ENCODE measurements around the gene DGKA. TPM values are rescaled to one million over a fixed set of nuclear protein-coding genes. Genes with fewer than 3 reads are reported as not detected.

The DGKA gene
- total and polyA plus RNA-seq, 2 of the 13 experiments (the other 11 are each of a cell fraction or from before 2014, with no cell fraction given), result 2.4 to 5.4 TPM

GRCh38 chr12:55940065-55940732 lies 9.2 kb downstream of the DGKA start (continued):
- TF ChIP-seq PAXIP1 (CRISPR knock-in tag; conservative IDR thresholded peaks at IDR 0.05) (0 out of 2 replicates have a peak, but pooled peaks have one; percentile 14), RARA (CRISPR knock-in tag; IDR thresholded peaks at IDR 0.05) (no peak), NR2F1 (CRISPR knock-in tag; IDR thresholded peaks at IDR 0.05) (no peak), WIZ (CRISPR knock-in tag; IDR thresholded peaks at IDR 0.05) (no peak), ISL2 (CRISPR knock-in tag; IDR thresholded peaks at IDR 0.05) (no peak), RXRB (CRISPR knock-in tag; IDR thresholded peaks at IDR 0.05; ENCODE audit: borderline replicate concordance) (peak; percentile 44; the same call in 1 of the 2 replicates), ZNF746 (CRISPR knock-in tag; IDR thresholded peaks at IDR 0.05) (no peak), LBX2 (CRISPR knock-in tag; IDR thresholded peaks at IDR 0.05; ENCODE audit: borderline replicate concordance) (no peak), NFE2L2 (IDR thresholded peaks at IDR 0.05; ENCODE audit: low read length) (no peak), KLF13 (CRISPR knock-in tag; IDR thresholded peaks at IDR 0.05) (no peak), SP4 (CRISPR knock-in tag; IDR thresholded peaks at IDR 0.05) (0 out of 2 replicates have a peak, but pooled peaks have one; percentile 13), KDM1A (CRISPR knock-in tag; IDR thresholded peaks at IDR 0.05) (no peak), ESRRA (CRISPR knock-in tag; IDR thresholded peaks at IDR 0.05; ENCODE audit: low read depth) (no peak), SAFB2 (CRISPR knock-in tag; IDR thresholded peaks at IDR 0.05; ENCODE audit: borderline replicate concordance, low read depth) (no peak), IKZF5 (CRISPR knock-in tag; IDR thresholded peaks at IDR 0.05) (0 out of 2 replicates have a peak, but pooled peaks have one; percentile 39), SRF (IDR thresholded peaks at IDR 0.05; ENCODE audit: low read depth, low read length) (no peak), ATRX (CRISPR knock-in tag; IDR thresholded peaks at IDR 0.05; ENCODE audit: borderline replicate concordance) (no peak), ZBED4 (CRISPR knock-in tag; IDR thresholded peaks at IDR 0.05; ENCODE audit: borderline replicate concordance) (no peak), PPARG (CRISPR knock-in tag; conservative IDR thresholded peaks at IDR 0.05) (no peak), ZNF597 (CRISPR knock-in tag; IDR thresholded peaks at IDR 0.05) (no peak)
